Spleen (tissue), 11 donors: ENCODE results near the gene TBX3. TPM values are rescaled to one million over a fixed set of nuclear protein-coding genes. Genes with fewer than 3 reads are reported as not detected.

Source experiments
- DNase-seq: peaks from one replicate; pipeline ENCODE4 v3.0.0-alpha.2; 2020
- H3K27ac ChIP-seq, 8 donors: fragments of 200-600 bp; sonication (generic) in 7 of 8; 1 replicate in 4 of 8; 2 replicates in 4 of 8; pipeline versions ENCODE4 v1.5.0 to v1.8.0; 2016 to 2021; ENCODE audit warnings: inconsistent platforms in 4 of 8, mild to moderate bottlenecking in 4 of 8, moderate library complexity in 1 of 8
- H3K27me3 ChIP-seq, 7 donors: fragments of 200-600 bp; sonication (generic) in 6 of 7; replicated peaks in 1 of 7; 1 replicate in 4 of 7; 2 replicates in 3 of 7; pipeline versions ENCODE4 v1.5.0 to v1.8.0; 2016 to 2021; ENCODE audit warnings: inconsistent platforms in 3 of 7, mild to moderate bottlenecking in 1 of 7
- H3K36me3 ChIP-seq, 6 donors: fragments of 200-600 bp; sonication (generic) in 5 of 6; 1 replicate in 4 of 6; 2 replicates in 2 of 6; pipeline versions ENCODE4 v1.5.0 to v1.8.0; 2016 to 2021; ENCODE audit warnings: inconsistent platforms in 2 of 6
- H3K4me1 ChIP-seq, 6 donors: fragments of 200-600 bp; sonication (generic) in 5 of 6; 1 replicate in 3 of 6; 2 replicates in 3 of 6; pipeline versions ENCODE4 v1.5.0 to v1.8.0; 2016 to 2021; ENCODE audit warnings: inconsistent platforms in 3 of 6
- H3K4me3 ChIP-seq, 8 donors: fragments of 200-600 bp; sonication (generic) in 7 of 8; 1 replicate in 4 of 8; 2 replicates in 4 of 8; pipeline versions ENCODE4 v1.5.0 to v1.8.0; 2016 to 2021; ENCODE audit warnings: inconsistent platforms in 4 of 8, mild to moderate bottlenecking in 4 of 8, moderate library complexity in 2 of 8
- H3K9me3 ChIP-seq, 8 donors: fragments of 200-600 bp; sonication (generic) in 7 of 8; 1 replicate in 4 of 8; 2 replicates in 4 of 8; pipeline versions ENCODE4 v1.5.0 to v1.8.0; 2016 to 2021; ENCODE audit warnings: inconsistent platforms in 4 of 8
- POLR2A ChIP-seq, 3 donors: fragments of 450-650 bp; IDR thresholded peaks; one replicate each; pipeline ENCODE4 v1.5.1; 2017; ENCODE audit warnings: antibody characterized with exemption in 3 of 3, mild to moderate bottlenecking in 1 of 3
- POLR2AphosphoS5 ChIP-seq, 3 donors: sonication (generic); formaldehyde crosslinking; IDR thresholded peaks; one replicate each; pipeline ENCODE4 v1.5.1; 2017; ENCODE audit warnings: antibody characterized with exemption in 3 of 3
- WGBS, 5 donors: extraction: QIAGEN DNeasy Blood & Tissue Kit in 3 of 5; methylation state at CpG; one replicate each; pipeline versions ENCODE4 v1.1.5 to v1.1.7; 2013 to 2018; 5-methylcytosine and 5-hydroxymethylcytosine counted together
- intact Hi-C: fragments of 100-400 bp; cut with DNase I; formaldehyde crosslinking; loops from one replicate; pipeline ENCODE4 v1.15.0; 2023; ENCODE audit warnings: low total_unique reads
- polyA plus RNA-seq, 3 donors: library from polyadenylated mRNA; stranded (reverse); fragments of 200-250 nt; gene quantifications; one replicate each; pipeline ENCODE4 v1.2.1, GENCODE V29; 2013
- total RNA-seq, 7 donors: library from RNA; depleted of rRNA in 3 of 7; stranded (reverse); fragments of >200 nt in 3 of 7; fragmentation: NEBNext Ultra II Directional in 4 of 7; extraction: Animal tissue kit (Norgen Biotek cat#: 25700) in 4 of 7; gene quantifications; one replicate each; pipeline versions ENCODE4 v1.1.0 to v1.2.1, GENCODE V29; 2016 to 2021
- TF ChIP-seq, protein P1 (sequence below), 11 experiments: fragments of 200-600 bp in 7 of 11; fragments of 450-650 bp in 4 of 11; sonication (generic) in 4 of 11; IDR thresholded peaks in 8 of 11; conservative IDR thresholded peaks in 3 of 11; 1 replicate in 7 of 11; 2 replicates in 4 of 11; pipeline versions ENCODE4 v1.4.0 to v1.8.0; 2016 to 2021; ENCODE audit warnings: antibody characterized with exemption in 11 of 11, inconsistent platforms in 4 of 11, mild to moderate bottlenecking in 1 of 11
- donor health status: healthy with polysubstance abuse.
- donor health status: DM: no; HTN: no; CAD: no; lungs with moderate emphysema.
- donor health status: DM: no; HTN: no; CAD: no.
- donor health status: Bipolar disorder and iron deficiency.
- donor health status: healthy.
- donor health status: DM: no; HTN: no; CAD: no.
- donor health status: DM: yes; HTN: yes; CAD: no.

Gene TBX3
- total and polyA plus RNA-seq, 10 donors: 3.1 to 22.1 (median 13.5) TPM

GRCh38 chr12:114690267-114691135 is 6.5 kb upstream of the TBX3 start:
- 32 to 49% (median 41%) methylated on average over 8 of the region's 8 CpGs for WGBS, 5 donors
- intact Hi-C loops: no loop called here
- Histone ChIP-seq H3K27ac (no peak overlapping the region), H3K36me3 (no peaks in the 10 kb centered on the region), H3K4me1 (peaks cover 0 to 25% (median 8%) of the 10 kb centered on the region in 6 donors), H3K27me3 (peaks cover 4 to 100% (median 90%) of the 10 kb centered on the region in 7 donors), H3K9me3 (no peaks in the 10 kb centered on the region), H3K4me3 (no peak overlapping the region)
- TF ChIP-seq, protein P1, sequence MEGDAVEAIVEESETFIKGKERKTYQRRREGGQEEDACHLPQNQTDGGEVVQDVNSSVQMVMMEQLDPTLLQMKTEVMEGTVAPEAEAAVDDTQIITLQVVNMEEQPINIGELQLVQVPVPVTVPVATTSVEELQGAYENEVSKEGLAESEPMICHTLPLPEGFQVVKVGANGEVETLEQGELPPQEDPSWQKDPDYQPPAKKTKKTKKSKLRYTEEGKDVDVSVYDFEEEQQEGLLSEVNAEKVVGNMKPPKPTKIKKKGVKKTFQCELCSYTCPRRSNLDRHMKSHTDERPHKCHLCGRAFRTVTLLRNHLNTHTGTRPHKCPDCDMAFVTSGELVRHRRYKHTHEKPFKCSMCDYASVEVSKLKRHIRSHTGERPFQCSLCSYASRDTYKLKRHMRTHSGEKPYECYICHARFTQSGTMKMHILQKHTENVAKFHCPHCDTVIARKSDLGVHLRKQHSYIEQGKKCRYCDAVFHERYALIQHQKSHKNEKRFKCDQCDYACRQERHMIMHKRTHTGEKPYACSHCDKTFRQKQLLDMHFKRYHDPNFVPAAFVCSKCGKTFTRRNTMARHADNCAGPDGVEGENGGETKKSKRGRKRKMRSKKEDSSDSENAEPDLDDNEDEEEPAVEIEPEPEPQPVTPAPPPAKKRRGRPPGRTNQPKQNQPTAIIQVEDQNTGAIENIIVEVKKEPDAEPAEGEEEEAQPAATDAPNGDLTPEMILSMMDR (IDR thresholded peaks at IDR 0.05 in 8 of 11, conservative IDR thresholded peaks at IDR 0.05 in 3 of 11): no peak
- no peak for TF ChIP-seq POLR2AphosphoS5 (IDR thresholded peaks at IDR 0.05)
- no peak for TF ChIP-seq POLR2A (IDR thresholded peaks at IDR 0.05)
- no peak for DNase-seq

GRCh38 chr12:114689075-114689994 is 5.4 kb upstream of the TBX3 start:
- H3K9me3 ChIP-seq: no peaks in the 10 kb centered on the region
- intact Hi-C loops: no loop called here
- TF ChIP-seq POLR2A (IDR thresholded peaks at IDR 0.05) (no peak), POLR2AphosphoS5 (IDR thresholded peaks at IDR 0.05) (no peak)
- TF ChIP-seq, protein P1 (IDR thresholded peaks at IDR 0.05 in 8 of 11, conservative IDR thresholded peaks at IDR 0.05 in 3 of 11): no peak
- no peak for DNase-seq
- no peak overlapping the region for H3K27ac ChIP-seq
- peaks cover 0 to 36% (median 19%) of the 10 kb centered on the region in 6 donors for H3K4me1 ChIP-seq
- no peak overlapping the region for H3K4me3 ChIP-seq
- H3K27me3 ChIP-seq: peaks cover 4 to 100% (median 90%) of the 10 kb centered on the region in 7 donors
- 26 to 36% (median 34%) methylated on average over 5 of the region's 5 CpGs for WGBS, 5 donors
- H3K36me3 ChIP-seq: no peaks in the 10 kb centered on the region

- 12 to 20% (median 17%) methylated on average over 4 of the region's 4 CpGs for WGBS, 5 donors
- H3K27me3 ChIP-seq: peaks cover 4 to 100% (median 85%) of the 10 kb centered on the region in 7 donors
- no peak overlapping the region for H3K27ac ChIP-seq
- TF ChIP-seq POLR2AphosphoS5 (IDR thresholded peaks at IDR 0.05) (no peak), POLR2A (IDR thresholded peaks at IDR 0.05) (no peak)
- TF ChIP-seq, protein P1 (IDR thresholded peaks at IDR 0.05 in 8 of 11, conservative IDR thresholded peaks at IDR 0.05 in 3 of 11): no peak
- H3K36me3 ChIP-seq: no peaks in the 10 kb centered on the region
- intact Hi-C loops: no loop called here
- DNase-seq: no peak
- peaks cover 0 to 46% (median 23%) of the 10 kb centered on the region in 6 donors for H3K4me1 ChIP-seq
- H3K4me3 ChIP-seq: no peak overlapping the region
- H3K9me3 ChIP-seq: no peaks in the 10 kb centered on the region
Measured at GRCh38 chr12:114688256-114688845, 4.4 kb upstream of the TBX3 start.
